GM23338 (cell line): Measurements from ENCODE around the gene OPTN. TPM values are rescaled to one million over a fixed set of nuclear protein-coding genes. Genes with fewer than 3 reads are reported as not detected.

Experiments used
- ATAC-seq: fragments of 200-7000 bp; cut with Tn5 transposase; 3 replicates; pipeline ENCODE4 v1.9.1; 2020
- DNase-seq: peaks from one replicate; pipeline ENCODE4 v3.0.0-alpha.2; 2015; ENCODE audit warnings: low spot score
- H2AFZ ChIP-seq: fragments of 200-600 bp; sonication (generic); 2 replicates; pipeline ENCODE4 v1.8.0; 2016; ENCODE audit warnings: antibody characterized with exemption, mild to moderate bottlenecking, moderate library complexity
- H3F3A ChIP-seq: fragments of 200-600 bp; sonication (generic); replicated peaks from 2 replicates; pipeline ENCODE4 v1.8.0; 2017; ENCODE audit warnings: antibody characterized with exemption, mixed run types, low read depth
- H3K27ac ChIP-seq: fragments of 200-600 bp; sonication (generic); 2 replicates; pipeline ENCODE4 v1.6.1; 2016; ENCODE audit warnings: low read depth
- H3K27me3 ChIP-seq: fragments of 200-600 bp; sonication (generic); 2 replicates; pipeline ENCODE4 v1.8.0; 2016; ENCODE audit warnings: mild to moderate bottlenecking, mixed run types, moderate library complexity; ENCODE audit not compliant: insufficient read depth
- H3K36me3 ChIP-seq: fragments of 200-600 bp; sonication (generic); 2 replicates; pipeline ENCODE4 v1.8.0; 2016; ENCODE audit warnings: mild to moderate bottlenecking; ENCODE audit not compliant: insufficient read depth
- H3K4me1 ChIP-seq: fragments of 200-600 bp; sonication (generic); 2 replicates; pipeline ENCODE4 v1.8.0; 2016; ENCODE audit warnings: mild to moderate bottlenecking, moderate library complexity; ENCODE audit not compliant: insufficient read depth
- H3K4me2 ChIP-seq: fragments of 200-600 bp; sonication (generic); 2 replicates; pipeline ENCODE4 v1.7.1; 2017; ENCODE audit warnings: mixed run types
- H3K4me3 ChIP-seq: fragments of 200-600 bp; sonication (generic); 2 replicates; pipeline ENCODE4 v1.6.1; 2016; ENCODE audit warnings: mixed run types
- H3K79me2 ChIP-seq: fragments of 200-600 bp; sonication (generic); replicated peaks from 2 replicates; pipeline ENCODE4 v1.8.0; 2017; ENCODE audit warnings: mild to moderate bottlenecking; ENCODE audit not compliant: insufficient read depth
- H3K9me2 ChIP-seq: fragments of 200-600 bp; sonication (generic); 2 replicates; pipeline ENCODE4 v1.8.0; 2017; ENCODE audit not compliant: insufficient read depth
- H4K20me1 ChIP-seq: fragments of 200-600 bp; sonication (generic); replicated peaks from 2 replicates; pipeline ENCODE4 v1.8.0; 2017; ENCODE audit warnings: mild to moderate bottlenecking; ENCODE audit not compliant: insufficient read depth
- H3K27ac Mint-ChIP-seq: 2 replicates; pipeline ENCODE4 v1.8.0; 2020; ENCODE audit warnings: inconsistent platforms, mild to moderate bottlenecking, moderate library complexity, mixed read lengths
- H3K27me3 Mint-ChIP-seq: 3 replicates; pipeline ENCODE4 v1.8.0; 2022; ENCODE audit warnings: low read depth, mild to moderate bottlenecking, moderate library complexity, mixed read lengths, inconsistent platforms; ENCODE audit not compliant: insufficient read depth, poor library complexity
- H3K36me3 Mint-ChIP-seq: 3 replicates; pipeline ENCODE4 v1.8.0; 2021; ENCODE audit warnings: low read depth, mild to moderate bottlenecking, inconsistent platforms, moderate library complexity, mixed read lengths
- H3K4me1 Mint-ChIP-seq: 3 replicates; pipeline ENCODE4 v1.8.0; 2020; ENCODE audit warnings: mild to moderate bottlenecking, inconsistent platforms, mixed read lengths
- H3K4me3 Mint-ChIP-seq: 3 replicates; pipeline ENCODE4 v1.8.0; 2021; ENCODE audit warnings: moderate library complexity, mild to moderate bottlenecking, inconsistent platforms, mixed read lengths
- H3K9me3 Mint-ChIP-seq: 3 replicates; pipeline ENCODE4 v1.8.0; 2020; ENCODE audit warnings: moderate library complexity, mild to moderate bottlenecking, inconsistent platforms, mixed read lengths
- CREB1 ChIP-seq: fragments of 250-450 bp; sonication (Bioruptor Pico); IDR thresholded peaks from 2 replicates; pipeline ENCODE4 v1.5.0; 2020; ENCODE audit warnings: low read depth, mild to moderate bottlenecking, moderate library complexity
- CTCF ChIP-seq, 2 experiments: fragments of 200-600 bp in 1 of 2; sonication (generic) in 1 of 2; conservative IDR thresholded peaks; 2 replicates each; pipeline versions ENCODE4 v1.5.1 to v1.6.1; 2016 to 2017; ENCODE audit warnings: antibody characterized with exemption in 2 of 2, low read depth in 2 of 2, mild to moderate bottlenecking in 2 of 2, moderate library complexity in 1 of 2
- ETS1 ChIP-seq: IDR thresholded peaks from 2 replicates; pipeline ENCODE4 v1.6.1; 2016; ENCODE audit warnings: antibody characterized with exemption
- EZH2 ChIP-seq: fragments of 200-600 bp; sonication (generic); IDR thresholded peaks from one replicate; pipeline ENCODE4 v1.8.0; 2017; ENCODE audit warnings: antibody characterized with exemption, mild to moderate bottlenecking, low read depth; ENCODE audit not compliant: unreplicated experiment
- EZH2phosphoT487 ChIP-seq: fragments of 200-600 bp; sonication (generic); IDR thresholded peaks from one replicate; pipeline ENCODE4 v1.8.1; 2018; ENCODE audit warnings: antibody characterized with exemption; ENCODE audit not compliant: unreplicated experiment
- JUNB ChIP-seq: IDR thresholded peaks from one replicate; pipeline ENCODE4 v1.6.1; 2016; ENCODE audit warnings: antibody characterized with exemption; ENCODE audit not compliant: unreplicated experiment
- POLR2AphosphoS5 ChIP-seq: IDR thresholded peaks from 2 replicates; pipeline ENCODE4 v1.6.1; 2016; ENCODE audit warnings: antibody characterized with exemption, low read depth
- REST ChIP-seq: IDR thresholded peaks from one replicate; pipeline ENCODE4 v1.6.1; 2018; ENCODE audit warnings: antibody characterized with exemption; ENCODE audit not compliant: unreplicated experiment
- STAT1 ChIP-seq: IDR thresholded peaks from one replicate; pipeline ENCODE4 v1.6.1; 2016; ENCODE audit warnings: antibody characterized with exemption; ENCODE audit not compliant: unreplicated experiment
- ZNF114 ChIP-seq: fragments of 250-450 bp; sonication (Bioruptor Pico); IDR thresholded peaks from 2 replicates; pipeline ENCODE4 v1.5.0; 2020; ENCODE audit warnings: mild to moderate bottlenecking, moderate library complexity
- polyA plus RNA-seq: library from polyadenylated mRNA; unstranded; fragments of >200 nt; fragmentation: Nextera tagmentation; extraction: Ambion mirVana; gene quantifications from 2 replicates; pipeline ENCODE4 v1.2.1, GENCODE V29; 2016
- total RNA-seq: library from RNA; depleted of rRNA; stranded (reverse); fragments of >200 nt; shearing (Covaris generic); gene quantifications from 2 replicates; pipeline ENCODE4 v1.2.3, GENCODE V29; 2014

The OPTN gene
- total and polyA plus RNA-seq, 2 experiments from 2014 or later = 6.0 to 13.0 TPM

- no peak for TF ChIP-seq CTCF (conservative IDR thresholded peaks at IDR 0.05; ENCODE audit: low read depth in 2 of 2)
- TF ChIP-seq EZH2 = no peak
- no peak for TF ChIP-seq ZNF114 (CRISPR knock-in tag)
- TF ChIP-seq REST = no peak
- TF ChIP-seq CREB1 (CRISPR knock-in tag) = no peak
- TF ChIP-seq JUNB = no peak
- TF ChIP-seq ETS1 = no peak
- no peak for TF ChIP-seq EZH2phosphoT487
Observed at GRCh38 chr10:13091801-13092200, 8.2 kb upstream of the OPTN start (continued).

- Mint-ChIP-seq H3K9me3 (peaks cover 21% of the 10 kb centered on the region), H3K36me3 (peaks cover 8% of the 10 kb centered on the region; the same call in 2 of the 3 replicates), H3K4me3 (no peak overlapping the region), H3K27ac (no peak overlapping the region), H3K4me1 (no peaks in the 10 kb centered on the region), H3K27me3 (peaks cover 7% of the 10 kb centered on the region)
- H3K79me2 ChIP-seq = no peaks in the 10 kb centered on the region
- no peak overlapping the region for H3K4me2 ChIP-seq
- H3K9me2 ChIP-seq = 0 out of 2 replicates have a peak, but pooled peaks cover 6% of the 10 kb centered on the region
- no peaks in the 10 kb centered on the region for H4K20me1 ChIP-seq
- no peaks in the 10 kb centered on the region for H3K4me1 ChIP-seq
- H3K27ac ChIP-seq = no peak overlapping the region
- H3K4me3 ChIP-seq = no peak overlapping the region
- no peaks in the 10 kb centered on the region for H3F3A ChIP-seq
- no peak overlapping the region for H2AFZ ChIP-seq
- no peaks in the 10 kb centered on the region for H3K36me3 ChIP-seq
- DNase-seq = no peak
- ATAC-seq = no peak
- no peaks in the 10 kb centered on the region for H3K27me3 ChIP-seq
- TF ChIP-seq POLR2AphosphoS5 (no peak), ETS1 (no peak), JUNB (no peak), EZH2 (no peak), STAT1 (no peak), CTCF (conservative IDR thresholded peaks at IDR 0.05; ENCODE audit: low read depth in 2 of 2) (no peak)
Observed at GRCh38 chr10:13092291-13093102, 7.5 kb upstream of the OPTN start.
